ENCODE results near the gene C1QL4.

Gene C1QL4

DNA sequence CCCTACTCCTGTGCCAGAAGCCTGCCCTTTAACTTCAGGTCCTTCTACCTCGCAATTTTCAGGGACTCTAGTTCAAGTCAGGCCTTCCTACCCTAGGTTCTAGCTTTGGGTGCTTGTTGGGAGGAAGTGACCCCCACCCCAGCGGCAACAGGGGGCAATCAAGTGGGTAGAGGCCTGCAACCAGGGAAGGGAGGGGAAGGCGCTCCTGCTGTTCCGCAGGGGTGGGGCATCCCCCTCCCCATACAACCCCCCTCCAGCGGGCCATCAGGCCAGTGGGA is 42.2 kb downstream of the C1QL4 start:
- no peak for DNase-seq (ENCODE audit: low read depth)
- H3K4me3 ChIP-seq (ENCODE audit: control insufficient read depth, low read depth, low read length) = no peak overlapping the region
- TF ChIP-seq, protein P1, sequence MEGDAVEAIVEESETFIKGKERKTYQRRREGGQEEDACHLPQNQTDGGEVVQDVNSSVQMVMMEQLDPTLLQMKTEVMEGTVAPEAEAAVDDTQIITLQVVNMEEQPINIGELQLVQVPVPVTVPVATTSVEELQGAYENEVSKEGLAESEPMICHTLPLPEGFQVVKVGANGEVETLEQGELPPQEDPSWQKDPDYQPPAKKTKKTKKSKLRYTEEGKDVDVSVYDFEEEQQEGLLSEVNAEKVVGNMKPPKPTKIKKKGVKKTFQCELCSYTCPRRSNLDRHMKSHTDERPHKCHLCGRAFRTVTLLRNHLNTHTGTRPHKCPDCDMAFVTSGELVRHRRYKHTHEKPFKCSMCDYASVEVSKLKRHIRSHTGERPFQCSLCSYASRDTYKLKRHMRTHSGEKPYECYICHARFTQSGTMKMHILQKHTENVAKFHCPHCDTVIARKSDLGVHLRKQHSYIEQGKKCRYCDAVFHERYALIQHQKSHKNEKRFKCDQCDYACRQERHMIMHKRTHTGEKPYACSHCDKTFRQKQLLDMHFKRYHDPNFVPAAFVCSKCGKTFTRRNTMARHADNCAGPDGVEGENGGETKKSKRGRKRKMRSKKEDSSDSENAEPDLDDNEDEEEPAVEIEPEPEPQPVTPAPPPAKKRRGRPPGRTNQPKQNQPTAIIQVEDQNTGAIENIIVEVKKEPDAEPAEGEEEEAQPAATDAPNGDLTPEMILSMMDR (conservative IDR thresholded peaks at IDR 0.05; ENCODE audit: control insufficient read depth, insufficient read depth, low read depth, low read length) = no peak

GRCh38 chr12:49294086-49294803 is 42.7 kb downstream of the C1QL4 start:
- DNase-seq (ENCODE audit: low read depth) = no peak
- TF ChIP-seq, protein P1 (conservative IDR thresholded peaks at IDR 0.05; ENCODE audit: control insufficient read depth, insufficient read depth, low read depth, low read length) = no peak
- H3K4me3 ChIP-seq (ENCODE audit: control insufficient read depth, low read depth, low read length) = no peak overlapping the region

DNA sequence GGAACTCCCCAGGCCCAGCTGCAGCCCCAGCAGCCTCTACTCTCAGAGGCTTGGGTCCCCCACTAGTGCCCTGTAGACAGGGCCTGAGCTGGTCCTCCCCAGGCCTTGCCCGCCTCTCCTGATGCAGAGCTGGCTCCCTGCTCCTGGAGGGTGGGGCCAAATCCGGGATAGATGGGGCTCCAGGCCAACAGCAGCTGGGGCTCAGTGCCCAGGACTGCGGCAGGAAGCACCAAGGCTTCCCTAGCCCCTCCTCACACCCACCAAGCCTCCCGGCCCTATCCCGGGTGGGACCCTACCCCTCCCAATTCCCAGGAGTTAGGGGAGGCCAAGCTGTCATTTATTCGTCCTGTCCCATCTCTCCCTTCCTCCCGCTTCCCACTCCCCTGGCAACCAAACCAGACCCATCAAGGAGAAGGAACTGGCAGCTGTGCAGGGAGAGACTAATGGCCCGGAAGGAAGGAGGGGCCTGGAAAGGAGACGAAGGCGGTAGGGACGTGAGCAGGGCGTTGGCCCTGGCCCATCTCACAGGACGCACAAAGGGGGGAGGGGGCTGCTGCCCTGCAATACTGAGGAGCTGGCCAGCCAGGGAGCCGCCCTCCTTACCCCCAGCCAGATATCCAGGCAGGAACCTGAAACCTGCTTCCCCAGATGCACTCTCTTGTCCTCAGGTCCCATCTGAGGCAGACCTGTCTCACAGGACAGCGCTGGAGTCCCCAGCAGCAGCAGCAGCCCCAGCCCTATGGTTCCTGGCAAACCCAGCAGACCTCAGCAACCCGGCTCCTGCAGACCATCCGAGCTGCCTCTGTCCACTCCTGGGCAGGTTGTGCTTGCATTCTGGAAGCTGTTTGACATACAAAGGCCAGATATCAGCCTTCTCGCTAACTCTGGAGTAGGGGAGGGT is 43.7 kb downstream of the C1QL4 start:
- TF ChIP-seq, protein P1 (conservative IDR thresholded peaks at IDR 0.05; ENCODE audit: control insufficient read depth, insufficient read depth, low read depth, low read length) = no peak
- no peak for DNase-seq (ENCODE audit: low read depth)
- H3K4me3 ChIP-seq (ENCODE audit: control insufficient read depth, low read depth, low read length) = no peak overlapping the region

- DNase-seq (ENCODE audit: low read depth) = no peak
- H3K4me3 ChIP-seq (ENCODE audit: control insufficient read depth, low read depth, low read length) = no peak overlapping the region
- TF ChIP-seq, protein P1 (conservative IDR thresholded peaks at IDR 0.05; ENCODE audit: control insufficient read depth, insufficient read depth, low read depth, low read length) = no peak
Observed at GRCh38 chr12:49292729-49293055, 44.3 kb downstream of the C1QL4 start.

DNA sequence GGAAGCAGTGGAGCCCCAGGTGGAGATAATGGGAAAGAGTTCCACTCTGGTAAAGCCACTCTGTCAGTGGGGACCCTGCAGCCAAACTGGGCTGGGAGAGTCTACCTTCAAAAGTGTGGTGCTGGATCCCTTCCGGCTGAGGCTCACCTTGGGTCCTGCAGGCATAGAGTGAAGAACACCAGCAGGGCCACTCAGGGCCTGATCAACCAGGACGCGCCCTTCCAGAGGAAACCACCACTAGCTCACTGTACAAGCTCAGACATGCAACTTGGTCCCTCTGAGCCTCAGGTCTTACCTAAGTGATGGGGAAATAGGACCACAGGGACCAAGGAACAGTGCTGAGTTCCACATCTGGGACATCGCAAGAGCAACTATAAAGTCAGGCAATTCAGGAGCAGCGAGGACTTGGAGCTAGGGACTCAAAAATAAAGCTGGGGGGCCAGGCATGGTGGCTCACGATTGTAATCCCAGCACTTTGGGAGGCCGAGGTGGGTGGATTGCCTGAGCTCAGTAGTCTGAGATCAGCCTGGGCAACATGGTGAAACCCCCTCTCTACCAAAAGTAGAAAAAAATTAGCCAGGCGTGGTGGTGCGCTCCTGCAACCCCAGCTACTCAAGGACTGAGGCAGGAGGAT is 47.9 kb downstream of the C1QL4 start:
- TF ChIP-seq, protein P1 (conservative IDR thresholded peaks at IDR 0.05; ENCODE audit: control insufficient read depth, insufficient read depth, low read depth, low read length) = no peak
- no peak for DNase-seq (ENCODE audit: low read depth)
- H3K4me3 ChIP-seq (ENCODE audit: control insufficient read depth, low read depth, low read length) = no peak overlapping the region

DNA sequence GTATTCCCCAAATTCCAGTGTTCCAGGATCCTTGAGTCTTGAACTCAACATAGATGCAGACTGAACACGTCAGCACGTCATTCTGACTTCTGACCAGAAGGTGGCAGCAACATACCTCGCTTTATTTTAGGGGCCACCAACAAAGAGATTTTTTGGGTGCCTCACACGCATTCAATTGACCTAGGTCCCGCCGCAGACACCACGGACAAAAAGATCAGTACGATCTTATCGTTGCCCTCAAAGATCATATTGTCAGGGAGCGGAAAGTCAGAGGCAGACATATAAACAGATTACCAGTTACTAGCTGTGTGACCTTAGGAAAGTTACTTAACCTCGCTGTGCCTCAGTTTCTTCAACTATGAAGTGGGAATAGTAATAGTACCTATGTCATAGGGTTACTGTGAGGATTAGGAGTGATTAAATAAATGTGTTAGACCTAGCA is 48.6 kb downstream of the C1QL4 start:
- H3K4me3 ChIP-seq (ENCODE audit: control insufficient read depth, low read depth, low read length) = no peak overlapping the region
- DNase-seq (ENCODE audit: low read depth) = peak; percentile 54
- TF ChIP-seq, protein P1 (conservative IDR thresholded peaks at IDR 0.05; ENCODE audit: control insufficient read depth, insufficient read depth, low read depth, low read length) = peak; percentile 84
